HG03139 (cell line): ENCODE results near the gene C1QTNF1.

ENCODE experiments used
- ATAC-seq: cut with Tn5 transposase; IDR thresholded peaks from one replicate; pipeline ENCODE4 v1.9.1; 2021; ENCODE audit not compliant: unreplicated experiment

Gene C1QTNF1

DNA sequence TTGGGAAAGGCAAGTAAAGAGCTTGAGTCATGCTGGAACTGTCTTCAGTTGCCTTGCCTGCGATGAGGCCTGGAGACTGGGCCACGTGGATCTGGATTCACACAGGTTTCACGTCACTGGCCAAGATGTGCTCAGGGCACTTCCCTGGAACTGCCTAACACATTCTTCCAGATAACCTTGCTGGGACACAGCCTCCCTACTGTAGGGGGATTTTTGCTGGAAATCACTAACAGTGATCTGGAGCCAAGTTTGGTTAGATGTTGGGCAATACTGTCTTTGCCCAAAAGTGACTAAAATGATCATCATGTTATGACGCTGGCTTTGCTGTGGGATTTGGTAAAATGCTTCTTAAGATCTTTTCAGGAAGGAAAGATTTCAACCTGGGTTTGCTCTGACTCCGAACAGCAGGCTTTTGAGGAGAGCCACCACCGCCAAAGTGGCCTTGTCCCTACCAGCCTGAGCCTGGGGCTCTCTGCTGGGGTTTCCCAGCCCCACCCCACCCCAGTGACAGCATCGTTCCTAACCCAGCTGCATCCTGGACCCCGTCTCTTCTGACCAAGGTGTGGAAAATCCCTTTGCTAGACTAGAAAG, 14.7 kb downstream of the C1QTNF1 start:
- no peak for ATAC-seq

DNA sequence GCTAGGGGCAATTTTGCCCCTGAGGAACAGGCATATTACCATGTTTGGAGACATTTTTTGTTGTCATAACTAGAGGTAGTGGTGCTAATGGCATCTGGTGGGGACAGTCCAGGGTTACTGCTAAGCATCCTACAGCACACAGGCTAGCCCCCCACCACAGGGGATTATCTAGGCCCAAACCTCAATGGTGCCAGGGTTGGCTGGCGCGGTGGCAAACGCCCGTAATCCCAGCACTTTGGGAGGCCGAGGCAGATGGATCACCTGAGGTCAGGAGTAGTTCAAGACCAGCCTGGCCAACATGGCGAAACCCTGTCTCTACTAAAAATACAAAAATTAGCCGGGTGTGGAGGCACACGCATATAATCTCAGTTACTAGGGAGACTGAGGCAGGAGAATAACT, 15.2 kb downstream of the C1QTNF1 start:
- no peak for ATAC-seq

DNA sequence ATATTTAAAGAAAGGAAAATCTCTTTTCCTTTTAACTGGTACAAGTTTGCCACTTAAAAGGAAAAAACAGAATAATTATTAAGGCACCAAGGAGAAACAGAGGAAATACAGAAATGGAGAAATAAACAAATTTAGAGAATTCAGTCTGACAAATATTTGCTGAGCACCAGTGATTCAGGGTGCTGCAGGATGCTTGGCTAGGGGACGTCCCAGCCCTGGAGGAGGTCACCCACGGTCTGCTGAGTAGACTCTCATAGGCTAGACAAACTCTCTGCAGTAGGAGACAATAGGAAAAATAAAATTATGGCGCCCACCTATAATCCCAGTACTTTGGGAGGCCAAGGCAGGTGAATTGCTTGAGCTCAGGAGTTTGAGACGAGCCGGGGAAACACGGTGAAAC, 15.9 kb downstream of the C1QTNF1 start:
- ATAC-seq = no peak

DNA sequence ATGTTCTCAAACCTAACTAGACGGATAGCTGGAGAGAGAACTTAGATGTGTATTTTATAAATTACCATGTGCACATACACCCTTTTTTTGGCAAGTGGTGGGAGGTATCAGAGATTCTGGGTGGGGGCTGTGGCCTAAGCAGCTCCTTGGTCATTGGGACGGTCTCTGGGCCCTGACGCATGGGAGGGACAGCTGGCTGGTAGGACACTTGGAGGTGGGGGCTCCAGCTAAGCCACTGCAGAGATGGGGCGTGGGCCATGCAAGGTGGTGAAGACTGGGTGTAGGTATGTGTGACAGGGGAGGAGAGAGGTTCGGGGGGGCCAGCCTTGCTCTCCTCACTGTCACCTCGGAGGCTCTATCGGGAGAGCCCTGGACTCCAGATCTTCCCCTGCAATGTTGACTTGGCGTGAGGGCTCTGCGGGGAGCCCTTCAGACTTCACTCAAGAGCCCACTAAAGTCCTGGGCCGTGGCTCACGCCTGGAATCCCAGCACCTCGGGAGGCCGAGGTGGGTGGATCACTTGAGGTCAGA, 17.1 kb downstream of the C1QTNF1 start:
- ATAC-seq = no peak

DNA sequence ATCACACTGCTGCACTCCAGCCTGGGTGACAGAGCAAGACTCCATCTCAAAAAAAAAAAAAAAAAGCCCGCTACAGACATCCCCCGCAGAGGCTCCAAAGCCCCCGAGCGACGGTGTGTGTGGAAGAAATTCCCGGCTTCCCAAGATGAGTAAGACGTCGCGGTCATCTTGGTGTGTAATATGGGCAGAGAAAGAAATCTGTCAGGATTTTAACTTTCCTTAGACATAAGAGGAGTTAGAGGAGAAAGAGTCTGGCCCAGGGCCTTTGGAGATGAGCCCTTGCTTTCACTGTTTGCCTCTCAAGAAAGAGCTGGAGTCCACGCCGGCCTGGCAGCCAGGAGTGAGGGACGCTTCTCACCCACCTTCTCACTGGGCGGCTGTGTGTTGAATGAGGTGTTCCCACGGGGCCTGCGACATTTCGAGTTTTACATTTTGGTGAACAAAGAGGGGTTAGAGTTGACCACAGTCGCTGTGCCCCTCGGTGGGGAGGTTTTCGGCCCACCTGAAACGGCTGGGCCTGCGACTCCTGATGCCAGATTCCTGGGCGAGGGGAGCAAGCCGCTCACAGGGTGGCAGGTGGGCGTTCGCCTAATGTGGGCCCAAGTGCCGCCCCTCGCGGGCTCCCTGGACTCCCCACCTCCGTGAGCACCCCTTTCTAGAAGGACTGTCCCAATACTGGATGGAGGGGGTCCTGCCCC, 17.9 kb downstream of the C1QTNF1 start:
- ATAC-seq = no peak

DNA sequence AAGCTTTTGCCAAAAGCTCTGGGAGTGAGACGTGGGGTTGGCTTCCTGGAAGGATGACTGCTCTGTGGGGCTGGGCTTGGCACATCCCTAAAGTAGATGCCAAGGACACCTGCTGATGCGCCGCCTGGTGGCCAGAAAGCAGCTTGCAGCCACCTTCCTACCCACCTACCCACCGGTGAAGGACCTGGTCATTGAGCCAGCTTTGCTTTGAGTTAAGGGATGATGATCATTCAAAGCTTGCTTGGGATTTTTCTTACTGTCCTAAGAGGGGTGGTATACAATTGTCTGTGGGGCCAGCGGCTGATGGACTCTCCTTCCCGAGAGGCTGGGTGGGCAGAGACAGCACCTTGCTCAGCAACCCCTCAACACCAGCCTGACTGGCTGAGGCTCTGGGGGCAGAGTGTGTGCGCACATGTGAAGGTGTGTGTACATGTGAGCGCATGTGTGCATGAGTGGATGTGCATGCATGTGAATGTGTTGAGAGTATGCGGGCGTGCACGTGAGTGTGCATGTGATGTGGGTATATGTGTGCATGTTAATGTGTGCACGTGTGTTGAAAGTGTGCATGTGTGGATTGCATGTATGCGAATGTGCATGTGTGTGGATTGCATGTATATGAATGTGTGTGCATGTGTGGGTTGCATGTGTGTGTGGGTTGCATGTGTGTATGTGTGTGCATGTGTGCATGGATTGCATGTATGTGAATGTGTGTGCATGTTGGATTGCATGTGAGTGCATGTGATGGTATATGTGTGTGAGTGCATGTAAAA, 18.6 kb downstream of the C1QTNF1 start:
- ATAC-seq = no peak

DNA sequence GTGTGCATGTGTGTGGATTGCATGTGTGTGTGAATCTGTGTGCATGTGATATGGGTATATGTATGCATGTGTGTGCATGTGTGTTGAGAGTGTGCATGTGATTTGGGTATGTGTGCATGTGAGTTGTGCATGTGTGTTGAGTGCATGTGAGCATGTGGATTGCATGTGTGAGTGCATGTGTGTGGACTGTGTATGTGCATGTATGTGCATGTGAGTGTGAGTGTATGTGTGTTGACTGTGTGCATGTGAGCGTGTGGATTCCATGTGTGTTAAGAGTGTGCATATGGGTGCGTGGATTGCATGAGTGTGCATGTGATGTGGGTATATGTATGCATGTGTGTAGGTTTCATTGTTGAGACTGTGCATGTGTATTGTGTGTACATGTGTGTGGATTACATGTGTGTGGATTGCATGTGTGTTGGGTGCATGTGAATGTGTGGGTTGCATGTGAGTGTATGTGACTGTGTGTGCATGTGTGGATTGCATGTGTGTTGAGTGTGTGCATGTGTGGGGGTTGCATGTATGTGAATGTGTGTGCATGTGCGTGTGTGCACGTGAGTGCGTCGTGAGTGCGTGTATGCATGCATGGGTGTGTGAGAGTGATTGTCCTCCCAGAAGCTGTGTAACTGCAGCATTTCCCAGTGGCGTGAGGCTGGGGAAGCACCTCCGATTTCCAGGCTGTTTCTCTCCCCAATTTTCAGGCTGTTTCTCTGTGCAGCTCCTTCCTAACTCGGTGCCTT, 19.4 kb downstream of the C1QTNF1 start:
- ATAC-seq = no peak

DNA sequence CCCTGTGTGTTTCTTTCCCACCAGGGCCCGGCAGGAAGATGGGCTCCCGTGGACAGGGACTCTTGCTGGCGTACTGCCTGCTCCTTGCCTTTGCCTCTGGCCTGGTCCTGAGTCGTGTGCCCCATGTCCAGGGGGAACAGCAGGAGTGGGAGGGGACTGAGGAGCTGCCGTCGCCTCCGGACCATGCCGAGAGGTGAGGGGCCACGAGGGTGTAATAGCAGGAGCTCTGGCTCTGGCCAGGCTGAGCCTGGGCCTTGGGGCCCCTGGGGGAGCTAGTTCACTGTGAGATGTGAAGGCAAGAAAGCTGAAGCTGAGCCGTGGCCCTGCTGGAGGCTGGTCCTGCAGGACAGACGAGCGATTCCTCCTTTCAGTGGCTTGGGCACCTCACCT, 20.0 kb downstream of the C1QTNF1 start:
- no peak for ATAC-seq

DNA sequence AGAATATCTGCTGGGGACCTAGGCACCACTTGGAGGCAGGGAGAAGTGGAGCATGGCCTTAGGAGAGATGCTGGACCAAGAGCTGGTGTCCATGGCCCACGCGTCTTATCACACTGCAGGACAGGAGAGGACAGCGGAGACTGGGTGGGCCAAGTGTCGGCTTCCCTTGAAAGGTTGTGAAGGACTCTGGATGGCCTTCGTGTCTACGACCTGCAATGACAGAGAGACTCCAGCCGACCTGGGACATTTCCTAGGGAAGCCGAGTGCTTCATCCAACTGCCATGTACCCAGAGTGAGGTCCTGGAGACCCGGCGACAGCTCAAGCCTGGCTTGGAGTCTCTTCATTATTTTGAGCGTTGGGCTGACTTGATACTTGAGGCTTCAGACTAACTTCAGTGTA, 20.5 kb downstream of the C1QTNF1 start:
- no peak for ATAC-seq

DNA sequence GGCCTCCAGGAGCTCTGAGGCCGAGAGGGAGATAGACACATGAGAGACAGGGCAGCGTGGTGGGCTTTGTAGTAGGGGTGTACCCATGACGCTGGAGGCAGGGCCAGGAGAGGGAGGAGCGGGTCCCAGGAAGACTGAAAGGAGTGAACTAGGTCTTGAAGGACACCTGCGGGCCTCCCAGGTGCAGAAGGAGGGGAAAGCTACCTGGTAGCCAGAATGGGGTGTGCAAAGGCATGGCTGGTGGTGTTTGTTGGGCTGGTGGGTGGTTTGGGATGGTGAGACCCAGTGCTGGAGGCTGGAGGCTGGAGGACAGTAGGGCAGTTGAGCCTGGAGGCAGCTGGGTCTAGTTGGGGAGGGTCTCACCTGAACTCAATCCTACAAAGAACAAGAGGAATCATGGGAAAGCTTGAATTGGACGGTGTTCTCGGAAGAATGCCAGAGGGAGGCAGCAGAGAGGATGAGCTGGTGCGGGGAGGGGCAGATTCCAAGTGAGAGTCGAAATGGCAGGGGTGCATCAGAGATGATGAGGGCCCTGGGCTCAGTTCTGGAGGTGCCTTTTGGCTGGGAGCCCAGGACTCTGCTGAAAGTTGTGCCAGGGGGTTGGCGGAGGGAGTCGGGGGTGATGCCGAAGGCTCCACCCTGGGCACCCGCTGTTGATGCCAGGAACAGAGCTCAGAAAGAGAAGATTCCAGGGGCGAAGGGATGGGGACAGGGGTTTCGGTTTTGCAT, 21.2 kb downstream of the C1QTNF1 start:
- no peak for ATAC-seq

DNA sequence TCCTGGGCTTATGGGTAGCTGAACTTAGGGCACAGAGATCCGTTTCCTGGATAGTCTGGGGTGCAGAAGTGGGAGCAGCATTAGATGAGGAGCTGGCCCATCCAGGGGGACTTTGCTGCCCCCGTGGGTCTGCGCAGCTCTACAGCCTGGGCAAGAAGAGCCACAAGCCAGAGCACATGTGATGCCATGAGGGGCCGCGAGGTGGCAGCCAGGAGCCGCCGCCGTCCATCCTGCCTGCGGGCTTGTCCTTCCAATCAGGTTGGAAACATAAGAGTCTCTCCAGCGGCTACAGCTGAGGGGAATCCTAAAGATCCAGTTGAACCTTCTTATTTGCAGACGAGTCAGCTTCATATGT, 21.9 kb downstream of the C1QTNF1 start:
- no peak for ATAC-seq

DNA sequence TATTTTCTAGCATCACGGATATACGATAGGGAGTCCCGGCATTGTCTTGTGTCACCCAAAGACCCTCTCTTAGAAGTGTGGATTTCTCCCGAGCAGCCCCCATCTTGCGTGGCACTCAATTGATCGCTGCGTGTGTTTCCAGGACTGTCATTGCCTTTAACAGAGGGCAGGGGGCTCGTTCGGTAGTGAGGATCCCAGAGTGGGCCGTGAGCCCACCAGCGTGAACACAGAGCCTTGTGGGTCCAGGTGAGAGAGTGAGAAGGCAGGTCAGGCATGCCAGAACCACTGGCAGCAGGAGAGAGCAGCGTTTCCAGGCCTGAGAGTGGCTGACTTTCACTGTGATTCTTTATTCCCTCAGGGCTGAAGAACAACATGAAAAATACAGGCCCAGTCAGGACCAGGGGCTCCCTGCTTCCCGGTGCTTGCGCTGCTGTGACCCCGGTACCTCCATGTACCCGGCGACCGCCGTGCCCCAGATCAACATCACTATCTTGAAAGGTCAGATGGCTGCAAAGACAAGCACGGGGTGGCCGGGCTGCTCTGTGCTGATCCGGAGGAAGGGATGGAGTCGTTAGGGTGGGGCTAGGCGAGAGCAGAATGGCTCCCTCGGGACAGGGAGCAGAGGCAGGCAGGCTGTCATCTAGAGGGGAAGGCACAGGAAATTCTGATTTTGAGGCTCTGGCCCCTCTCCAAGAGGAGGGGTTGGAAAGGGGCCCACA, 22.4 kb downstream of the C1QTNF1 start:
- no peak for ATAC-seq

DNA sequence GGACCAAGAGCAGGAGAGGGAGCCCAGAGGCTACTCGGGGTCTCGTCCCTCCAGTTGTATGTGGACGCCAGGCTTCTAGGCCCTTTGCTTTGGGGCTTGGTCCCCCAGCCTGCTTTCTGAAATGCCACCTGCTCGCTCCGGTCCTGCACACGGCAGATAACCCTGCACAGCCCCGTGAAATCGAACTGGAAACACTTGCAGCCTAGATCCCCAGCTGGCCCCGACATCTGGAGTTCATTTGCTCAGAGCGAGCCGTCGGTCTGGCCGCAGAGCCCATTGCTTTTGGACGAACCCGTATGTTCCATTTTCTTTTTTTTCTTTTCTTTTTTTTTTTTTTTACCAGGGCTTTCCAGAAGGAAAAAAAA, 22.9 kb downstream of the C1QTNF1 start:
- no peak for ATAC-seq

DNA sequence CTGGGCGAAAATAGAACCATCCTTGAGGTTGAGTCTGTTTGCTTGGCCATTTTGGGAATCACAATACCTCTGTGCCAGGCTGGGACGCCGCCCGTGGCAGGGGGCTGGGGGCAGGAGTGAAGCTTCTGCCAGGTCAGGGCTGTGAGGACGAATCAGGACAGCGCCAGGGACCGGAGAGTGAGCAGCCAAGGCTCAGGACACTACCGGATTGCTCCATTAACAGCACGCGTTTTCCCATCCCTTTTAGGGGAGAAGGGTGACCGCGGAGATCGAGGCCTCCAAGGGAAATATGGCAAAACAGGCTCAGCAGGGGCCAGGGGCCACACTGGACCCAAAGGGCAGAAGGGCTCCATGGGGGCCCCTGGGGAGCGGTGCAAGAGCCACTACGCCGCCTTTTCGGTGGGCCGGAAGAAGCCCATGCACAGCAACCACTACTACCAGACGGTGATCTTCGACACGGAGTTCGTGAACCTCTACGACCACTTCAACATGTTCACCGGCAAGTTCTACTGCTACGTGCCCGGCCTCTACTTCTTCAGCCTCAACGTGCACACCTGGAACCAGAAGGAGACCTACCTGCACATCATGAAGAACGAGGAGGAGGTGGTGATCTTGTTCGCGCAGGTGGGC, 23.4 kb downstream of the C1QTNF1 start:
- ATAC-seq = no peak

DNA sequence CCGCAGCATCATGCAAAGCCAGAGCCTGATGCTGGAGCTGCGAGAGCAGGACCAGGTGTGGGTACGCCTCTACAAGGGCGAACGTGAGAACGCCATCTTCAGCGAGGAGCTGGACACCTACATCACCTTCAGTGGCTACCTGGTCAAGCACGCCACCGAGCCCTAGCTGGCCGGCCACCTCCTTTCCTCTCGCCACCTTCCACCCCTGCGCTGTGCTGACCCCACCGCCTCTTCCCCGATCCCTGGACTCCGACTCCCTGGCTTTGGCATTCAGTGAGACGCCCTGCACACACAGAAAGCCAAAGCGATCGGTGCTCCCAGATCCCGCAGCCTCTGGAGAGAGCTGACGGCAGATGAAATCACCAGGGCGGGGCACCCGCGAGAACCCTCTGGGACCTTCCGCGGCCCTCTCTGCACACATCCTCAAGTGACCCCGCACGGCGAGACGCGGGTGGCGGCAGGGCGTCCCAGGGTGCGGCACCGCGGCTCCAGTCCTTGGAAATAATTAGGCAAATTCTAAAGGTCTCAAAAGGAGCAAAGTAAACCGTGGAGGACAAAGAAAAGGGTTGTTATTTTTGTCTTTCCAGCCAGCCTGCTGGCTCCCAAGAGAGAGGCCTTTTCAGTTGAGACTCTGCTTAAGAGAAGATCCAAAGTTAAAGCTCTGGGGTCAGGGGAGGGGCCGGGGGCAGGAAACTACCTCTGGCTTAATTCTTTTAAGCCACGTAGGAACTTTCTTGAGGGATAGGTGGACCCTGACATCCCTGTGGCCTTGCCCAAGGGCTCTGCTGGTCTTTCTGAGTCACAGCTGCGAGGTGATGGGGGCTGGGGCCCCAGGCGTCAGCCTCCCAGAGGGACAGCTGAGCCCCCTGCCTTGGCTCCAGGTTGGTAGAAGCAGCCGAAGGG, 24.2 kb downstream of the C1QTNF1 start:
- ATAC-seq = no peak

DNA sequence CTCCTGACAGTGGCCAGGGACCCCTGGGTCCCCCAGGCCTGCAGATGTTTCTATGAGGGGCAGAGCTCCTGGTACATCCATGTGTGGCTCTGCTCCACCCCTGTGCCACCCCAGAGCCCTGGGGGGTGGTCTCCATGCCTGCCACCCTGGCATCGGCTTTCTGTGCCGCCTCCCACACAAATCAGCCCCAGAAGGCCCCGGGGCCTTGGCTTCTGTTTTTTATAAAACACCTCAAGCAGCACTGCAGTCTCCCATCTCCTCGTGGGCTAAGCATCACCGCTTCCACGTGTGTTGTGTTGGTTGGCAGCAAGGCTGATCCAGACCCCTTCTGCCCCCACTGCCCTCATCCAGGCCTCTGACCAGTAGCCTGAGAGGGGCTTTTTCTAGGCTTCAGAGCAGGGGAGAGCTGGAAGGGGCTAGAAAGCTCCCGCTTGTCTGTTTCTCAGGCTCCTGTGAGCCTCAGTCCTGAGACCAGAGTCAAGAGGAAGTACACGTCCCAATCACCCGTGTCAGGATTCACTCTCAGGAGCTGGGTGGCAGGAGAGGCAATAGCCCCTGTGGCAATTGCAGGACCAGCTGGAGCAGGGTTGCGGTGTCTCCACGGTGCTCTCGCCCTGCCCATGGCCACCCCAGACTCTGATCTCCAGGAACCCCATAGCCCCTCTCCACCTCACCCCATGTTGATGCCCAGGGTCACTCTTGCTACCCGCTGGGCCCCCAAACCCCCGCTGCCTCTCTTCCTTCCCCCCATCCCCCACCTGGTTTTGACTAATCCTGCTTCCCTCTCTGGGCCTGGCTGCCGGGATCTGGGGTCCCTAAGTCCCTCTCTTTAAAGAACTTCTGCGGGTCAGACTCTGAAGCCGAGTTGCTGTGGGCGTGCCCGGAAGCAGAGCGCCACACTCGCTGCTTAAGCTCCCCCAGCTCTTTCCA, 25.1 kb downstream of the C1QTNF1 start:
- ATAC-seq = no peak

DNA sequence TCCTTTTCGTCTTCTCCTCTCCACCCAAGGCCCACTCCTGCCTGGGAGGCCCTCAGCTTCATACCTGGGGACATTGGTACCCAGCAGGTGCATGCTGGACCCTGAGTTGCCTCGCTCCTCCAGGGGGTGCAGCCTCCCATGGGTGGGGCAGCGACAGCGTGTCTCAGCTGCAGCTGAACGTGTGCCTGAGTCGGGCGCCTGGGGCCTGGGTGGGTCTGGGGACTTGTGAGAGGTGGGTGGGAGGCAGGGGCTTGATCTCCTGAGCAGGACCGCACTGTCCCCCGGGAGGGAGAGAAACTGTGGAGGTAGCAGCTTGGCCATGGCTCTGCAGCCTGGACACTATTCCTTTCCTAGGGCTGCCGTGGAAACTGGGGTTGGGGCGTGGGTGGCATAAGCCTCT, 25.9 kb downstream of the C1QTNF1 start:
- ATAC-seq = no peak

DNA sequence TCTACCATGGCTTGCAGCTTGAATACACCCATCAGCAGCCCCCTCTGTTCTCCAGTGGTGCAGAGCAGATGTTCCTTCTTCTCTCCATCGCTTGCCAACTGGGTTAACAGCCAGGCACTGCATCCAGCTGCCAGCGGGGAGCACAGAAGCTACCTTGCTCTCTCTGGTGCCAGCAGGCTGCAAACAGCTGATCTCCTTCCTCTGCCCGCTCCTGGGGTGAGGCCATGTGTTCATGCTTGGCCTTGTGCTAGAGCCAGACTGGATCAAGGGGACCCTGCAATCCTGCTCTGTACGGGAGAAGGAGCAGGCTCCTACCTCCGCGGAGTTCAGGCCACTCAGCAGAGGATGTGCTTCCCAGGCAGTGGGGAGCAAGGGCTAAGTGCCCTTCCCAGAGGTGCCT, 26.6 kb downstream of the C1QTNF1 start:
- ATAC-seq = no peak
